ENCODE data around the gene CDK6.
A peak's percentile ranks its signal among the peaks of the same experiment; 100 is the strongest.

The CDK6 gene

DNA sequence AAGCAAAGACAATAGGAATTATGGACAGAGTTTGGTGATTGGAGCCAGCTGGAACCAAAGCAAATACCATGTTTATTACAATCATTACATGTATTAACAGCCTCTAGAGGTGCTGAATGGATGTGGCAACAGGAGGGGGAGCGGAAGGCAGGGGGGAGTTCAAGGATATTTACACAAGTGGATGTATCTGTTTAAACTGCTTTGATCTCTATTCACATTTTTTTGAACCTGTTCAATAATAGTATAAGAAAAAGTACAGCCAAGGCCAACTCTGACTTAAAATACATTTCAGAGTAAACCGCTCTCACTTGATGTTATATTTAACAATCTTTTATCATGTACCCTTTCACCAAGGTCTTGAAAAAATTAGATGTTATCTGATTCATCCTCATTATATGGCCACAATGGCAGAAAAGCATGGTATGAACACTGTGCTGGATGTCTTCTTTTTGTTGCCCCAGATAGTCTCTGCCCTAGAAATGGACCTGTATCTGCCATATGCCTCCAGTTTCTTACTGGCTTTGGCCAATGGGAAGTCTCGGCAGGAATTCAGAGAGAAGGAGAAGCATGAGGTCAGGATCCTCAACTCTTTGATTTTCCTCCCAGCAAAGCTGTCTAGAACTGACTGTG is 158.0 kb downstream of the CDK6 start:
- H3K9ac ChIP-seq (ENCODE audit: low read length): no peak overlapping the region
- peaks cover 6% of the 10 kb centered on the region for H3K9me2 ChIP-seq (ENCODE audit: low read depth, low read length)
- H3K4me2 ChIP-seq (ENCODE audit: low read length): no peak overlapping the region
- H3K4me1 ChIP-seq (ENCODE audit: insufficient read depth, low read length, severe bottlenecking): peaks cover 20% of the 10 kb centered on the region
- H3K36me3 ChIP-seq (ENCODE audit: insufficient read depth, low read length): 0 out of 2 replicates have a peak, but pooled peaks cover 5% of the 10 kb centered on the region
- no peaks in the 10 kb centered on the region for H3K9me3 ChIP-seq (ENCODE audit: low read length)
- H3F3A ChIP-seq (ENCODE audit: insufficient read depth, low read length): no peaks in the 10 kb centered on the region
- H4K20me1 ChIP-seq (ENCODE audit: insufficient read depth, low read length): no peaks in the 10 kb centered on the region
- no peak overlapping the region for H3K4me3 ChIP-seq (ENCODE audit: low read depth, low read length, poor library complexity, severe bottlenecking)
- no peaks in the 10 kb centered on the region for H3K79me2 ChIP-seq (ENCODE audit: insufficient read depth, low read length)
- no peaks in the 10 kb centered on the region for H3K27me3 ChIP-seq (ENCODE audit: insufficient read depth, low read length)
- TF ChIP-seq, protein P1, sequence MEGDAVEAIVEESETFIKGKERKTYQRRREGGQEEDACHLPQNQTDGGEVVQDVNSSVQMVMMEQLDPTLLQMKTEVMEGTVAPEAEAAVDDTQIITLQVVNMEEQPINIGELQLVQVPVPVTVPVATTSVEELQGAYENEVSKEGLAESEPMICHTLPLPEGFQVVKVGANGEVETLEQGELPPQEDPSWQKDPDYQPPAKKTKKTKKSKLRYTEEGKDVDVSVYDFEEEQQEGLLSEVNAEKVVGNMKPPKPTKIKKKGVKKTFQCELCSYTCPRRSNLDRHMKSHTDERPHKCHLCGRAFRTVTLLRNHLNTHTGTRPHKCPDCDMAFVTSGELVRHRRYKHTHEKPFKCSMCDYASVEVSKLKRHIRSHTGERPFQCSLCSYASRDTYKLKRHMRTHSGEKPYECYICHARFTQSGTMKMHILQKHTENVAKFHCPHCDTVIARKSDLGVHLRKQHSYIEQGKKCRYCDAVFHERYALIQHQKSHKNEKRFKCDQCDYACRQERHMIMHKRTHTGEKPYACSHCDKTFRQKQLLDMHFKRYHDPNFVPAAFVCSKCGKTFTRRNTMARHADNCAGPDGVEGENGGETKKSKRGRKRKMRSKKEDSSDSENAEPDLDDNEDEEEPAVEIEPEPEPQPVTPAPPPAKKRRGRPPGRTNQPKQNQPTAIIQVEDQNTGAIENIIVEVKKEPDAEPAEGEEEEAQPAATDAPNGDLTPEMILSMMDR (IDR thresholded peaks at IDR 0.05; ENCODE audit: low read length): no peak
- no peak for TF ChIP-seq EZH2 (IDR thresholded peaks at IDR 0.05; ENCODE audit: borderline replicate concordance, low read length)
- H3K27ac ChIP-seq (ENCODE audit: low read depth, low read length, poor library complexity, severe bottlenecking): no peak overlapping the region
- no peak overlapping the region for H2AFZ ChIP-seq (ENCODE audit: low read length)

DNA sequence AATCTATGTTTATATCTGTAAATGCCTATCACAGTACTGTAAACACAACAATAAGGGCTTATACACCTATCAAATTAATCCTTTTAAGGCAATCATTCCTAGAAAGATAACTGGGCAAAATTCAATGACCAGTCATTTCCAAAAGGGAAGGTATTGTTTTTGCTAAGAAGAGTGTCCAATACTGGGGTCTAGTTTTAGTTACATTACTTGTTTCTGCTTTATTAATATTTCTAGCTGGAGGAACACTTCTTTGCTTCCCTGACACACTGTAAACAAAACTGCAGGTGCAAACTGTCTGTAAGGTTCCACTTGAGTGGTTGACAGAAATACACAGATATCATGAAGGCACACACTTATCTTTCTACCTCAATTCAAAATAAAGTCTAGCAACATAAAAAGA is 162.0 kb downstream of the CDK6 start:
- Histone ChIP-seq H3K27ac (ENCODE audit: low read depth, low read length, poor library complexity, severe bottlenecking) (peak overlapping the region; percentile 85), H3F3A (ENCODE audit: insufficient read depth, low read length) (no peaks in the 10 kb centered on the region), H2AFZ (ENCODE audit: low read length) (no peak overlapping the region), H3K79me2 (ENCODE audit: insufficient read depth, low read length) (no peaks in the 10 kb centered on the region), H3K4me1 (ENCODE audit: insufficient read depth, low read length, severe bottlenecking) (peaks cover 24% of the 10 kb centered on the region), H3K27me3 (ENCODE audit: insufficient read depth, low read length) (no peaks in the 10 kb centered on the region), H3K9me2 (ENCODE audit: low read depth, low read length) (peaks cover 6% of the 10 kb centered on the region), H3K9ac (ENCODE audit: low read length) (no peak overlapping the region), H3K4me3 (ENCODE audit: low read depth, low read length, poor library complexity, severe bottlenecking) (no peak overlapping the region), H3K4me2 (ENCODE audit: low read length) (peak overlapping the region; percentile 3; the same call in 1 of the 2 replicates), H3K36me3 (ENCODE audit: insufficient read depth, low read length) (peaks cover 24% of the 10 kb centered on the region; the same call in 1 of the 2 replicates), H4K20me1 (ENCODE audit: insufficient read depth, low read length) (no peaks in the 10 kb centered on the region), H3K9me3 (ENCODE audit: low read length) (no peaks in the 10 kb centered on the region)
- TF ChIP-seq, protein P1 (IDR thresholded peaks at IDR 0.05; ENCODE audit: low read length): no peak
- no peak for TF ChIP-seq EZH2 (IDR thresholded peaks at IDR 0.05; ENCODE audit: borderline replicate concordance, low read length)

DNA sequence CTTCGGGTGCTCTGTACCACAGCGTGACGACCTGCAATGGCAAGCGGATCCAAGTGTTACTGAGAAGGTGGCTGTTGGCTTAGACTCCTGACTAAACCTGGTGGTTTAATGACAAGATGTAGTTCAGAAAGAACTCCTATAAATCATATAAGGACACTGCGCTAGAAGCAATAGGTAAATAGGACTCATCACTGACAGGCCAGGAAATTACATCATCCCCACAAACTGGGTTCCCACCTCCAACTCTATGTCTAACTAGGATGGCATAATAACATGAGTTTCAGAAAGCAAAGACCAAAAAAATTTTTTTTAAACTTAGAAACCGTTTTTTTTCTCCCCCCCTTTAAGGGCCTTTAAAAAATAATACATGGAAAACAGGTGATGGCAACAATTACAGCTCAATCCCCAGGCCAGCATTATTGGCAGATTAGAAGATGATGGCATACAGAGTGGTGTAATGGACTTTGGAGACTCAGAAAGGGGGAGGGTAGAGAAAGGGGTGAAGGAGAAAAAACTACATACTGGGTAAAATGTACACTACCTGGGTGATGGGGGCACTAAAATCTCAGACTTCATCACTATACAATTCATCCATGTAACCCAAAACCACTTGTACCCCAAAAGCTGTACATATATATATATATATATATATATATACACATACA is 164.7 kb downstream of the CDK6 start:
- Histone ChIP-seq H2AFZ (ENCODE audit: low read length) (no peak overlapping the region), H3K36me3 (ENCODE audit: insufficient read depth, low read length) (peaks cover 40% of the 10 kb centered on the region), H3K27ac (ENCODE audit: low read depth, low read length, poor library complexity, severe bottlenecking) (no peak overlapping the region), H4K20me1 (ENCODE audit: insufficient read depth, low read length) (no peaks in the 10 kb centered on the region), H3K9me2 (ENCODE audit: low read depth, low read length) (peaks cover 6% of the 10 kb centered on the region), H3K4me1 (ENCODE audit: insufficient read depth, low read length, severe bottlenecking) (peaks cover 24% of the 10 kb centered on the region), H3K9me3 (ENCODE audit: low read length) (no peaks in the 10 kb centered on the region), H3K9ac (ENCODE audit: low read length) (no peak overlapping the region), H3K27me3 (ENCODE audit: insufficient read depth, low read length) (no peaks in the 10 kb centered on the region), H3K4me2 (ENCODE audit: low read length) (no peak overlapping the region), H3F3A (ENCODE audit: insufficient read depth, low read length) (no peaks in the 10 kb centered on the region), H3K4me3 (ENCODE audit: low read depth, low read length, poor library complexity, severe bottlenecking) (no peak overlapping the region), H3K79me2 (ENCODE audit: insufficient read depth, low read length) (no peaks in the 10 kb centered on the region)
- TF ChIP-seq EZH2 (IDR thresholded peaks at IDR 0.05; ENCODE audit: borderline replicate concordance, low read length): no peak
- TF ChIP-seq, protein P1 (IDR thresholded peaks at IDR 0.05; ENCODE audit: low read length): no peak

Data from OCI-LY1 (cell line).